GM21619 (cell line): ENCODE measurements around the gene KRTAP2-3.
"Not testable (repeated sequence)": the region's sequence is repeated elsewhere in the genome, so short reads cannot be mapped to it uniquely, and the experiment has no call there.

Experiments
- ATAC-seq: cut with Tn5 transposase; IDR thresholded peaks from one replicate; pipeline ENCODE4 v1.9.1; 2021; ENCODE audit not compliant: unreplicated experiment

Gene KRTAP2-3, protein sequence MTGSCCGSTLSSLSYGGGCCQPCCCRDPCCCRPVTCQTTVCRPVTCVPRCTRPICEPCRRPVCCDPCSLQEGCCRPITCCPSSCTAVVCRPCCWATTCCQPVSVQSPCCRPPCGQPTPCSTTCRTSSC

DNA sequence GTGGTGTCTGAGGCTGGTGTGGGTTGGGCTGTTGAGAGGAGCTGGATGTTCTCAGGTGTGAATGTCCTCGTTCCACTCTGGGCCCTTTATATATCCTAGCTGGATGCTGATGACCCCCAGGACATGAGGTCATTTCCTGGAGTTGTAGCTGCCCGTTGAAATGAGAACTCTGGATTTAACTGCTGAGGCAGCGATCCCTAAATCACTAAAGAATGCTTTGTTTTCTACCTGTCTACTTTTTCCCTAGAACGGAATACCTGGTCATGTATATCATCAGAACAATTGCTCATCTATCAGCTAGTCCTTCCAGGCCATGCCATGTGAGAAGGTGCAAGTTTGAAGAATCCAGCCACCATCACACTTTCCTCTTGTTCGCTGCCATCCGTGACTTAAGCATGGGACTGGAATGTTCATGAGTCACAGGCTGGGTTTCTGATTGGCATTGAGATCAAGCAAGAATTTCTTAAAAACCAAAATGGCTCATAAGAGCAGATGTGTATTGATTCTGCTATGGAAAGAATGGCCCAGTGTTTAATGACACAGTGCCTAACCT is at the start of gene KRTAP2-3:
Gene KRTAP2-3, minus strand, starts transcription at position 63 of the 553 bp plus-strand sequence. CDS start 64 bp downstream, outside the sequence.
- no peak for ATAC-seq

- ATAC-seq = not testable (repeated sequence)
Measured at GRCh38 chr17:41108728-41109386, 48.9 kb upstream of the KRTAP2-3 start.

DNA sequence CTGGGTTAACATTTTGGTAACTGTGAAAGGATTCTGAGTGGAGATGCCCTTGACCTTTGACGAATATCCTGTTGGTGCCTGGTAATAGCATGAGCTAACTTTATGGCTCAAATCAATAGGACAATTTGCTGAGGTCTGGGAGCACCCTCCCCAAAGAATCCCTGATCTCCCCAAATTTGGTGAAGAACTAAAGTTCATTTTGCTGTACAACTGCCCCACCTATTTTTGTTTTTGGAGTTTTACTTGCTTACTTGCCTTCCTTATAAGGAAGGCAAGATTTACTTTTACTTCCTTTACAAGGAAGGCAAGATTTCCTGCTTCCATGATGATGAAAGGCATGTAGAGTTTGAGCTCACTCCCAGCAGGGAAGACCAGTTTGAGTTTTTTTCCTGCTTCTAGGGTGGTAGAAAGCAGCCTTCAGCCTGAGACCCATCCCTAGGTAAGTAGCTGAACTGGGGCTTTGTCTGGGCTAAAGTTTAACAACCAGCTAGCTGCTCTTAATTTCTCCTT is 48.1 kb upstream of the KRTAP2-3 start:
- ATAC-seq = no peak

- not testable (repeated sequence) for ATAC-seq
Measured at GRCh38 chr17:41105347-41105746, 45.4 kb upstream of the KRTAP2-3 start, which contains the start of gene KRTAP4-9. Gene KRTAP4-9, plus strand, starts transcription at chr17:41105389. Its CDS starts 0 bp downstream, at chr17:41105389.

- ATAC-seq = not testable (repeated sequence)
Measured at GRCh38 chr17:41104386-41105038, 44.6 kb upstream of the KRTAP2-3 start.

GRCh38 chr17:41103896-41104295 is 44.0 kb upstream of the KRTAP2-3 start:
- no peak for ATAC-seq

DNA sequence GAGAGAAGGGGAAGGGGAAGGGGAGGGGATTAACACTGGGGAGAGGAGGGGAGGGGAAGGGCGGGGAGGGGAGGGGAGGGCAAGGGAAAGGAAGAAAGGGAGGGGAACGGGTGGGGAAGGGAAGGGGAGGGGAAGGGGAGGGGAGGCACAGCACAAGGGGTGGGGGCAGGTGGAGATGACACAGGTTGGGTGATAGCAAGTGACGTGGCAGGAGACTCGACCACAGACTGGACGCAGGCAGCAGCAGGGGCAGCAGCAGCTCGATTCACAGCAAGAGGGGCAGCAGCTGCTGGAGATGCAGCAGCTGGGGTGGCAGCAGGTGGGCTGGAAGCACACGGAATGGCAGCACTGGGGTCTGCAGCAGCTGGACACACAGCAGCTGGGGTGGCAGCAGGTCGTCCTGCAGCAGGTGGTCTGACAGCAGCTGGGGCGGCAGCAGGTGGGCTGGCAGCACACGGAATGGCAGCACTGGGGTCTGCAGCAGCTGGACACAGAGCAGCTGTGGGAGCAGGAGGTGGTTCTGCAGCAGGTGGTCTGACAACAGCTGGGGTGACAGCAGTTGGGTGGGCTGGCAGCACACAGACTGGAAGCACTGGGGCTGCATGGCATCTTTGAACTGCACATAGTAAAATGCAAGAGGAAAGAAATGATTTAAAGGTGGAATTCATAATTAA is 41.8 kb upstream of the KRTAP2-3 start, which contains the start of gene KRTAP4-16:
Gene KRTAP4-16, minus strand, starts transcription at position 624 of the 674 bp plus-strand sequence. Its CDS starts 0 bp downstream, at position 624.
- no peak for ATAC-seq

DNA sequence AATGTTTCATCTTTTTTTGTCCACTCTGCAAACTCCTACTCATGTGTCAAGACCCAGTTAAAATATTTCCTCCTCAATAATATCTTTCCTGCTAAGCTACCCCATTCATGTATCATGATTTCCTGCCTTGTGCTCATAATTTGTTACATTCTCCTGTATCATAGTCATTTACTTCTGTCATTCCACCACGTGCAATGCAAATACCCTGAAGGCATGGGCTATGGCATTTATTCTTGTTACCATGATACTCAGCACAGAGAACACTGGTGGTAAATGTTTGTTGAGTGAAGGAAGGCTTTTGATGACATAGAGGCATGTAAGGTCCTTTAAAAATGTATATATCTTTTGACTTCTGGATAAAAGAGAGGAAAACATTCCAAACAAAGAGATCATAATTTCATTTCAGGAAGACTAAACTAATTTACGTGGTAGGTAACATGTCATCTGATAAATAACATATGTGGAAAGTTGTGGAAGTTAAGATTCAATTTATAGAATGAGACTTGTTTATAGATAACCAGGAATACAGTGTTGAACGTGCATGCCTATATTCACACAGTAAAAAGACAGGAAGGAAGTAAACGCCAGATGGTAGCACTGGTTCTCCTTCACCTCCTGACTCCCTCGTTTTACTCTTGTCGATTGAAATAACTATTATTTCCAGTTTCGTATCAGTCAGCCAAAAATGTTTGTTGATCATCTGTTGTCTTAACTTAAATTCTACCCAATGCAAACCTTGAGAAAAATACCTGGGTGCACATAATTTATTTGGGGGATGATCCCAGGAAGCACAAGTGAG is 40.0 kb upstream of the KRTAP2-3 start:
- ATAC-seq = not testable (repeated sequence)

GRCh38 chr17:41098481-41098880 is 38.6 kb upstream of the KRTAP2-3 start:
- no peak for ATAC-seq

GRCh38 chr17:41098042-41098441 is 38.1 kb upstream of the KRTAP2-3 start, which contains the start of gene KRTAP4-8:
Gene KRTAP4-8, minus strand, starts transcription at chr17:41098142. Its CDS starts 58 bp downstream, at chr17:41098084.
- no peak for ATAC-seq

- ATAC-seq = no peak
Measured at GRCh38 chr17:41096055-41096454, 36.1 kb upstream of the KRTAP2-3 start.

- ATAC-seq = not testable (repeated sequence)
Measured at GRCh38 chr17:41088760-41089352, 28.9 kb upstream of the KRTAP2-3 start.

DNA sequence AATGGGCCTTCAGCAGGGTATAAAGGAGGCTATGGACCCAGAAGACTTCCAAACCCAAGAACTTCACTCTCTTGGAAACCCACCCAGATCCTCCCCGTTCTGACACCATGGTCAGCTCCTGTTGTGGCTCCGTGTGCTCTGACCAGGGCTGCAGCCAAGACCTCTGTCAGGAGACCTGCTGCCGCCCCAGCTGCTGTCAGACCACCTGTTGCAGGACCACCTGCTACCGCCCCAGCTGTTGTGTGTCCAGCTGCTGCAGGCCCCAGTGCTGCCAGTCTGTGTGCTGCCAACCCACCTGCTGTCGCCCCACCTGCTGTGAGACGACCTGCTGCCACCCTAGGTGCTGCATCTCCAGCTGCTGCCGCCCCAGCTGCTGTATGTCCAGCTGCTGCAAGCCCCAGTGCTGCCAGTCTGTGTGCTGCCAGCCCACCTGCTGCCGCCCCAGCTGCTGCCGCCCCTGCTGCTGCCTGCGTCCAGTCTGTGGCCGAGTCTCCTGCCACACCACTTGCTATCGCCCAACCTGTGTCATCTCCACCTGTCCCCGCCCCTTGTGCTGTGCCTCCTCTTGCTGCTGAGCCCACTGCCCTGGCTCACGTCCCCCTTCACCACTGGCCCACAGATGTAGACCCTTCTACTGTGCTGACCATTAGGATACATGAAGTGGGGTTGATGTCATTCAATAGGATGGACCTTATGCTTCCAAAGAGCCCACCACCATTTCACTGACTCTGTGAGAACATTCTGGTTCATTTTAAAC is 24.4 kb upstream of the KRTAP2-3 start, which contains the start of gene KRTAP4-7:
Gene KRTAP4-7, plus strand, starts transcription at position 51 of the 757 bp plus-strand sequence. Its CDS starts 57 bp downstream, at position 108.
- not testable (repeated sequence) for ATAC-seq

DNA sequence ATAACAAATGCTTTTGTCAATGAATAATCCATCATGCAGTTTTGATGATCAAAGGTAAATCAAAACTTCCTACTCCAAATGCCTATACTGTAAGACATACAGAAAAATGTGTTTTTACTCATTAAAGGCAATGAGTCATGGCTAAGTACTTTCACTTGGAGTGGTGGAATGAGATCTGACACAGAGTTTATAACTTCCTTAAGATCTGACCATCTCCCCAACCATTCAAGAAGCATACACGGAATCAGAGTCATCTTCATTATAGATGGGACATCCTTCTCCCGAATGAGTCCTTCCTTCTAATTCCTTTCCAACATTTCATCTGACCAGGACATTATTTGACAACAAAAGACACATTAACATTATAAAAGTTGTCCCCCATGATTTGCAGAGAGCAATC is 23.5 kb upstream of the KRTAP2-3 start:
- ATAC-seq = not testable (repeated sequence)

GRCh38 chr17:41082626-41083025 is 22.7 kb upstream of the KRTAP2-3 start:
- ATAC-seq = no peak

DNA sequence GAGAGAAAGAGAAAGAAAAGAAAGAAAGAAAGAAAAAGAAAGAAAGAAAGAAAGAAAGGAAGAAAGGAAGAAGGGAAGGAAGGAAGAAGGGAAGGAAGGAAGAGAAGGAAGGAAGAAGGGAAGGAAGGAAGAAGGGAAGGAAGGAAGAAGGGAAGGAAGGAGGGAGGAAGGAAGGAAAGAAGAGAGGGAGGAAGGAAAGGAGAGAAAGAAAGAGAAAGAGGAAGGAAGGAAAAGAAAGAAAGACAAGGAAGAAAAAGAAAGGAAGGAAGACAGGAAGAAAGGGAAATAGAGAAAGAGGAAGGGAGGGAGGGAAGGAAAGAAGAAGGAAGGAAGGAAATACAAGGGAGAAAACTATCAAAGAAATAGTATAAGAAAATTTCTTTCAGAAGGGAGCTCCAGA is 16.9 kb upstream of the KRTAP2-3 start:
- no peak for ATAC-seq

GRCh38 chr17:41073676-41074075 is 13.8 kb upstream of the KRTAP2-3 start:
- no peak for ATAC-seq

DNA sequence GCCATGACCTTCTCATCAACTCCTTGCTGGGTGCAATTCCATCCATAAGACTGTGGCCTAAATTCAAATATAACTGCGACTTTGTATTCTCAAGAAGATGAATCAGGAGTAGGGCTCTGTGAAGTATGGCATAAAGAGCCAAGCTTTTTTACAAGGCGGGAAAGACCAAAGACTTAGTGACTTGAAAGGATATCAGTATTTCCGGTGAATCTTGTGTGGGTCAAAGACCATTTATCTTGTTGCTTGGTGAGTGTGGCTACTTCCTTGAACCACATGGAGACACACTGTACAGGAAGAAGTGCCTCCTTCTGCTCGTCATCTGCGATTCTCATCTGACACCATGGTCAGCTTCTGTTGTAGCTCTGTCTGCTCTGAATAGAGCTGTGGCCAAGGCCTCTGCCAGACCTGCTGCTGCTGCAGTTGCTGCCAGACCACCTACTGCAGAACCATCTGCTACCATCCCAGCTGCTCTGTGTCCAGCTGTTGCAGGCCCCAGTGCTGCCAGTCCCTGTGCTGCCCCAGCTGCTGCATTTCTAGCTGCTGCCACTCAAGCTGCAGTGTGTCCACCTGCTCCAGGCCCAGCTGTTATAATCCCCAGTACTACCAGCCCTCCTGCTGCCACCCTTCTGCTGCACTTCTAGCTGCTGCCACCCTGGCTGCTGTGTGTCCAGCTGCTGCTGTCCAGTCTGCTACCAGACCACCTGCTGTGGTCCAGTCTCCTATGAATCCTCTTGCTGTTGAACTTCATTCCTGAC is 11.9 kb upstream of the KRTAP2-3 start:
- ATAC-seq = no peak
